OCI-LY1 (cell line): ENCODE data around the gene IFNLR1.

Experiments
- H2AFZ ChIP-seq: fragments of 200-600 bp; sonication (generic), shearing (Covaris generic); 2 replicates; pipeline ENCODE4 v1.6.0; 2014; ENCODE audit warnings: antibody characterized with exemption, mild to moderate bottlenecking, low read length
- H3F3A ChIP-seq: fragments of 200-600 bp; sonication (generic), shearing (Covaris generic); 2 replicates; pipeline ENCODE4 v1.6.0; 2014; ENCODE audit warnings: mild to moderate bottlenecking, antibody characterized with exemption, low read length, moderate library complexity; ENCODE audit not compliant: insufficient read depth
- H3K27ac ChIP-seq: fragments of 200-600 bp; sonication (generic); 2 replicates; pipeline ENCODE4 v1.5.1; 2014; ENCODE audit warnings: low read length, mixed run types, mild to moderate bottlenecking, low read depth; ENCODE audit not compliant: poor library complexity, severe bottlenecking
- H3K27me3 ChIP-seq: fragments of 200-600 bp; sonication (generic); 2 replicates; pipeline ENCODE4 v1.6.0; 2014; ENCODE audit warnings: antibody characterized with exemption, mild to moderate bottlenecking, low read length, moderate library complexity; ENCODE audit not compliant: insufficient read depth
- H3K36me3 ChIP-seq: fragments of 200-600 bp; sonication (generic); 2 replicates; pipeline ENCODE4 v1.6.1; 2014; ENCODE audit warnings: mild to moderate bottlenecking, antibody characterized with exemption, low read length, moderate library complexity, mixed read lengths; ENCODE audit not compliant: insufficient read depth
- H3K4me1 ChIP-seq: fragments of 200-600 bp; sonication (generic); 2 replicates; pipeline ENCODE4 v1.5.1; 2014; ENCODE audit warnings: mild to moderate bottlenecking, low read length, moderate library complexity; ENCODE audit not compliant: insufficient read depth, severe bottlenecking
- H3K4me2 ChIP-seq: fragments of 200-600 bp; sonication (generic), shearing (Covaris generic); 2 replicates; pipeline ENCODE4 v1.6.1; 2014; ENCODE audit warnings: low read length
- H3K4me3 ChIP-seq: fragments of 200-600 bp; sonication (generic); 2 replicates; pipeline ENCODE4 v1.5.1; 2014; ENCODE audit warnings: low read length, low read depth, mild to moderate bottlenecking, mixed read lengths; ENCODE audit not compliant: poor library complexity, severe bottlenecking
- H3K79me2 ChIP-seq: fragments of 200-600 bp; shearing (Covaris generic); 2 replicates; pipeline ENCODE4 v1.6.1; 2016; ENCODE audit warnings: mixed run types, low read length, mixed read lengths; ENCODE audit not compliant: insufficient read depth
- H3K9ac ChIP-seq: fragments of 200-600 bp; sonication (generic), shearing (Covaris generic); 2 replicates; pipeline ENCODE4 v1.6.1; 2014; ENCODE audit warnings: mild to moderate bottlenecking, low read length, mixed read lengths
- H3K9me2 ChIP-seq: fragments of 200-600 bp; sonication (generic), shearing (Covaris generic); 2 replicates; pipeline ENCODE4 v1.6.1; 2014; ENCODE audit warnings: low read depth, mild to moderate bottlenecking, low read length, mixed read lengths
- H3K9me3 ChIP-seq: fragments of 200-600 bp; shearing (Covaris generic); 2 replicates; pipeline ENCODE4 v1.6.1; 2014; ENCODE audit warnings: low read length, mixed read lengths
- H4K20me1 ChIP-seq: fragments of 200-600 bp; sonication (generic), shearing (Covaris generic); 2 replicates; pipeline ENCODE4 v1.6.0; 2016; ENCODE audit warnings: mild to moderate bottlenecking, low read length; ENCODE audit not compliant: insufficient read depth
- EZH2 ChIP-seq: fragments of 200-600 bp; sonication (generic), shearing (Covaris generic); IDR thresholded peaks from 2 replicates; pipeline ENCODE4 v1.8.0; 2017; ENCODE audit warnings: borderline replicate concordance, mixed run types, mild to moderate bottlenecking, antibody characterized with exemption, low read length, moderate library complexity, mixed read lengths
- TF ChIP-seq, protein P1 (sequence below): fragments of 200-600 bp; sonication (generic), shearing (Covaris generic); IDR thresholded peaks from 2 replicates; pipeline ENCODE4 v1.5.1; 2017; ENCODE audit warnings: mild to moderate bottlenecking, antibody characterized with exemption, low read length, moderate library complexity, mixed read lengths

The IFNLR1 gene

DNA sequence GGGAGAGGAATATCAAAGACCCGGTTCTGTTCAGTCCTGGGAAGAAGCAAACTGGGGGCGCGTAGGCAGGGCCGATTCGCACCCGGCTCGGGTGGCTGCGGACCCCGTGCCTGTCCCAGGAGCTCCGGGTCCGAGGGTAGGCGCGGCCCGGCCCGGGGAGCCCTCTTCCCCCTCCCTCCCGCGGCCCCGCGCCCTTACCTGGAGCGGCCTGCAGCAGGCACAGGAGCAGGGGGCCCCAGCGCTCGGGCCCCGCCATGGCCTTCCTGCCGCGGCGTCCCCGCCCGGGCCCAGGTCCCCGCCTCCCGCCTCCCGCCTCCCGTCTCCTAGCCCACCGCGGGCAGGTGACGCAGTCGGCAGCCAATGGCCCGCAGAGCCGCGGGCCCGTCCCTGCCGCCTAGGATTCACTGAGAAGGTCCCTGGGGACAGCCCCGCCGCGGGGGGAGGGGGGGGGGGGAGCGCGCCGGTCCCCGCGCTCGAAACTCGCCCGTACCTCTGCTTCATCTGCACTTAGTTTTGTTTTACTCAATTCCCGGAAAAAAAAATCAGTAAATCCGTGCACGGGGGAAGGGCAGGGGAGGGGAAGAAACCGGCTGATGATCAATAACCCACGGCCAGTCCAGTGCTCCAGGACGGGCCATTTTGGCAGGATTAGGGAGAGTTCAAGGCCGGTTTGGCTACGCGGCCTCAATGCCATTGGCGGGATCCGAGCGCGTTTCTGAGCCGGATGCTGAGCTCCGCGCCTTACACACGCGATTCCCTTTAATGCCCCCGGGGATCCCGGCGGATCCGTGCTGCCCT, at the start of gene IFNLR1:
Gene IFNLR1 (minus strand): TSS at position 297 of the 798 bp plus-strand sequence. CDS start 41 bp downstream, at position 256.
- peak within 1 kb of the TSS; percentile 89 for H3K4me2 ChIP-seq

DNA sequence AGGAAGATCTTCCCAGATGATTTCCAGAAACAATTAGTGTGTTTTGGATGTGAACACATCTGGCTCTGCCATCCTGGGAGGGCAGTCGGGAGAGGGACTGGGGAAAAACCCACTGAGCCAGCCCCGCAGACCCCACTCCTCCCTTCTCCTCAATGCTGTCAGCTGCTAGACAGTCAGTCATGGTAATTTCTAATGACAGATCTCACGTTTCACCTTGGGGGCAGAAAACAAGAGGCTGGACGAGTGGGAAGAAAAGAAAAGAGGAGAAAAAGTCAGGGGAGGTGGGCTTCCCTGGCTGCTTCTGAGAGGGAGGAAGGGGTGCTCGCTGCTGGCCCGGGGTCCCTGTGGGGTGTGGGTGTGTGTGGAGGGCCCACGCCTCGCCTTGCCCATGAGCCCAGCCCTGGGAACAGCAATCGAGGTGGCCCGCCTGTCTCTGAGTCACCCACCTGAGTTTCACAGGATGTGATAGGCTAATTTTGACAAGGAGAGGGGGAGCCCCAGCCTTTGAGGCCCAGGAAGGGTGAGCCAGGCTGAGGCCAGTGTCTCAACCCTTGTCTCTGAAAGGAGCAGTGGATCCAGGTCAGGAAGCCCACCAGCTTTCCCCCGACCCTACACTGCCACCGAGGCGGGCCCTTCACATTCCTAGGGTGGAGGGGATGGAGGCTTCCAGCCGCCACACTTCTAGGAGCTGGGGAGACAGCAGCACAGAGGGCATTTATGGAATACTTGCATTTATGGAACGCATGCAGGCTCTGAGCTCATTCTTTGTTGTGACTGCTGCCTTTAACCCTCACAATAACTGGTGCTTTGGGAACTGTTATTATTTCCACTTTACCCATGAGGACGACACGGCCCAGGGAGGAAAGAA, 49.1 kb upstream of the IFNLR1 start:
- Histone ChIP-seq H3K4me3 (no peak overlapping the region), H3K4me2 (no peak overlapping the region), H3K36me3 (no peaks in the 10 kb centered on the region), H3K4me1 (no peaks in the 10 kb centered on the region), H4K20me1 (no peaks in the 10 kb centered on the region), H2AFZ (no peak overlapping the region), H3K79me2 (no peaks in the 10 kb centered on the region), H3K9me3 (no peaks in the 10 kb centered on the region), H3K27me3 (no peaks in the 10 kb centered on the region; the same call in 1 of the 2 replicates), H3F3A (no peaks in the 10 kb centered on the region), H3K9me2 (no peaks in the 10 kb centered on the region), H3K9ac (no peak overlapping the region), H3K27ac (no peak overlapping the region)
- TF ChIP-seq EZH2 = no peak
- TF ChIP-seq, protein P1, sequence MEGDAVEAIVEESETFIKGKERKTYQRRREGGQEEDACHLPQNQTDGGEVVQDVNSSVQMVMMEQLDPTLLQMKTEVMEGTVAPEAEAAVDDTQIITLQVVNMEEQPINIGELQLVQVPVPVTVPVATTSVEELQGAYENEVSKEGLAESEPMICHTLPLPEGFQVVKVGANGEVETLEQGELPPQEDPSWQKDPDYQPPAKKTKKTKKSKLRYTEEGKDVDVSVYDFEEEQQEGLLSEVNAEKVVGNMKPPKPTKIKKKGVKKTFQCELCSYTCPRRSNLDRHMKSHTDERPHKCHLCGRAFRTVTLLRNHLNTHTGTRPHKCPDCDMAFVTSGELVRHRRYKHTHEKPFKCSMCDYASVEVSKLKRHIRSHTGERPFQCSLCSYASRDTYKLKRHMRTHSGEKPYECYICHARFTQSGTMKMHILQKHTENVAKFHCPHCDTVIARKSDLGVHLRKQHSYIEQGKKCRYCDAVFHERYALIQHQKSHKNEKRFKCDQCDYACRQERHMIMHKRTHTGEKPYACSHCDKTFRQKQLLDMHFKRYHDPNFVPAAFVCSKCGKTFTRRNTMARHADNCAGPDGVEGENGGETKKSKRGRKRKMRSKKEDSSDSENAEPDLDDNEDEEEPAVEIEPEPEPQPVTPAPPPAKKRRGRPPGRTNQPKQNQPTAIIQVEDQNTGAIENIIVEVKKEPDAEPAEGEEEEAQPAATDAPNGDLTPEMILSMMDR = no peak

More for the DNA sequence above, at the start of gene IFNLR1:
- H3K4me3 ChIP-seq = peak within 1 kb of the TSS; percentile 88
- H3K79me2 ChIP-seq = peaks cover 44% of the 10 kb centered on the region
- no peaks in the 10 kb centered on the region for H3K9me2 ChIP-seq
- H4K20me1 ChIP-seq = no peaks in the 10 kb centered on the region
- peaks cover 83% of the 10 kb centered on the region for H3K4me1 ChIP-seq
- H3K9ac ChIP-seq = peak within 1 kb of the TSS; percentile 97
- H3K27me3 ChIP-seq = no peaks in the 10 kb centered on the region
- no peak for TF ChIP-seq EZH2
- TF ChIP-seq, protein P1 = no peak
- H2AFZ ChIP-seq = no peak within 1 kb of the TSS
- peak within 1 kb of the TSS; percentile 99 for H3K27ac ChIP-seq
- no peaks in the 10 kb centered on the region for H3K9me3 ChIP-seq
- peaks cover 24% of the 10 kb centered on the region; the same call in 1 of the 2 replicates for H3K36me3 ChIP-seq
- peaks cover 15% of the 10 kb centered on the region; the same call in 1 of the 2 replicates for H3F3A ChIP-seq

DNA sequence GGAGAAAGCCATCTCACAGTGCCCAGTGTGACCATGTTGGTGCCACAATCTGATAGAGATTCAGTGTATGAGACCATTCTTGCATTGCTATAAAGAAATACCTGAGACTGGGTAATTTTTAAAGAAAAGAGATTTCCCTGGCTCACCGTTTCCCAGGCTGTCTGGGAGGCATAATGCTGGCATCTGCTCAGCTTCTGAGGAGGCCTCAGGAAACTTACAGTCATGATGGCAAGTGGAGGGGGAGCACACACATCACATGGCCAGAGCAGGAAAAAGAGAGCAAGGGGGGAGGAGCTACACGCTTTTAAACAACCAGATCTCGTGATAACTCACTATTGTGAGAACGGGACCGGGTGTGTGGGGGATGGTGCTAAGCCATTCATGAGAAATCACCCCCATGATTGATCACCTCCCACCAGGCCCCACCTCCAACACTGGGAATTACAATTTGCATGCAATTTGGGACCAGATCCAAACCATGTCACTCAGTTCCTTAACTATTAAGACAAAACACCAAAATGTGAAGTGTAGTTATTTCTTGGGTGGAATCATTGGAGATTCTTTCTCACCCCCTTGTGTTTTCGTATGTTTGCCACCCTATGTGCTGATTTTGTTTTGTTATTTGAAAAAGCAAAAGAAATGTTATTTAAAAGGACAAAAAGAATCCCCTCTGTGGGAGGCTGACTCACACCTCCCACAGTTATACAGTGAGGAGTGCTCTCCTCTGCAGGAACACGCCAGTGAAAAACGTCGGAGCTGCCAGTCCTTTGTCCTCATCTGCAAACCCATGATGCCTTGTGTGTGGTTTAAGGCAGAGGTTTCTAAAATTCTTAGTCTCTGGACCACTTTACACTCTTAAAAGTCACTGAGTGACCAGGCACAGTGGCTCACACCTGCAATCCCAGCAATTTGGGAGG, 46.9 kb upstream of the IFNLR1 start:
- no peak for TF ChIP-seq EZH2
- TF ChIP-seq, protein P1 = no peak
- H3K36me3 ChIP-seq = no peaks in the 10 kb centered on the region

More for the DNA sequence above, 46.9 kb upstream of the IFNLR1 start:
- no peaks in the 10 kb centered on the region for H3K9me2 ChIP-seq
- H2AFZ ChIP-seq = no peak overlapping the region
- H3K79me2 ChIP-seq = no peaks in the 10 kb centered on the region
- H3F3A ChIP-seq = no peaks in the 10 kb centered on the region
- H3K9ac ChIP-seq = no peak overlapping the region
- no peak overlapping the region for H3K27ac ChIP-seq
- H3K27me3 ChIP-seq = no peaks in the 10 kb centered on the region; the same call in 1 of the 2 replicates
- H3K4me3 ChIP-seq = no peak overlapping the region
- H4K20me1 ChIP-seq = no peaks in the 10 kb centered on the region
- no peak overlapping the region for H3K4me2 ChIP-seq
- H3K4me1 ChIP-seq = no peaks in the 10 kb centered on the region
- H3K9me3 ChIP-seq = no peaks in the 10 kb centered on the region
